GM21529 (cell line): ENCODE results near the gene DGKZ.
"Not testable (repeated sequence)": the region's sequence is repeated elsewhere in the genome, so short reads cannot be mapped to it uniquely, and the experiment has no call there.

ENCODE experiments used
- ATAC-seq: cut with Tn5 transposase; IDR thresholded peaks from one replicate; pipeline ENCODE4 v1.9.1; 2021; ENCODE audit not compliant: unreplicated experiment

Gene DGKZ

GRCh38 chr11:46346886-46347636 is at the start of gene DGKZ:
Gene DGKZ (plus strand): TSS chr11:46347463. CDS start chr11:46347660, 197 bp downstream.
- ATAC-seq: peak; percentile 59

GRCh38 chr11:46298699-46299433 is 48.4 kb upstream of the DGKZ start:
- no peak for ATAC-seq

- ATAC-seq: no peak
Measured at GRCh38 chr11:46299451-46299961, 47.8 kb upstream of the DGKZ start.

- ATAC-seq: no peak
Measured at GRCh38 chr11:46300270-46300669, 47.0 kb upstream of the DGKZ start.

- ATAC-seq: peak; percentile 89
Measured at GRCh38 chr11:46302866-46303265, 44.4 kb upstream of the DGKZ start.

GRCh38 chr11:46304036-46304435 is 43.2 kb upstream of the DGKZ start:
- not testable (repeated sequence) for ATAC-seq

GRCh38 chr11:46304605-46305179 is 42.6 kb upstream of the DGKZ start:
- ATAC-seq: no peak

GRCh38 chr11:46305295-46305694 is 42.0 kb upstream of the DGKZ start:
- ATAC-seq: no peak

- no peak for ATAC-seq
Measured at GRCh38 chr11:46306296-46306853, 40.9 kb upstream of the DGKZ start.

GRCh38 chr11:46307369-46307768 is 39.9 kb upstream of the DGKZ start:
- ATAC-seq: no peak

GRCh38 chr11:46307785-46308341 is 39.4 kb upstream of the DGKZ start:
- ATAC-seq: no peak

GRCh38 chr11:46308631-46309419 is 38.4 kb upstream of the DGKZ start:
- ATAC-seq: peak; percentile 72

- peak; percentile 62 for ATAC-seq
Measured at GRCh38 chr11:46309814-46310259, 37.4 kb upstream of the DGKZ start.

GRCh38 chr11:46315033-46315738 is 32.1 kb upstream of the DGKZ start:
- no peak for ATAC-seq

- no peak for ATAC-seq
Measured at GRCh38 chr11:46315783-46316563, 31.3 kb upstream of the DGKZ start.

GRCh38 chr11:46319074-46319453 is 28.2 kb upstream of the DGKZ start:
- ATAC-seq: no peak

- ATAC-seq: no peak
Measured at GRCh38 chr11:46321757-46322156, 25.5 kb upstream of the DGKZ start.

- no peak for ATAC-seq
Measured at GRCh38 chr11:46322759-46323158, 24.5 kb upstream of the DGKZ start.
